AG09309 (cell line): Measurements from ENCODE around the gene ATP2B2.

Experiments
- DNase-seq: peaks from one replicate; pipeline ENCODE4 v3.0.0-alpha.2; 2010; ENCODE audit warnings: low read depth
- H3K4me3 ChIP-seq: 2 replicates; pipeline ENCODE4 v1.5.1; 2011; ENCODE audit warnings: mild to moderate bottlenecking, low read depth, low read length, moderate library complexity; ENCODE audit not compliant: control insufficient read depth
- TF ChIP-seq, protein P1 (sequence below): IDR thresholded peaks from 2 replicates; pipeline ENCODE4 v1.5.1; 2011; ENCODE audit warnings: mild to moderate bottlenecking, low read depth, low read length, inconsistent platforms; ENCODE audit not compliant: insufficient read depth, control insufficient read depth; ENCODE audit errors: missing control alignments

Gene ATP2B2

DNA sequence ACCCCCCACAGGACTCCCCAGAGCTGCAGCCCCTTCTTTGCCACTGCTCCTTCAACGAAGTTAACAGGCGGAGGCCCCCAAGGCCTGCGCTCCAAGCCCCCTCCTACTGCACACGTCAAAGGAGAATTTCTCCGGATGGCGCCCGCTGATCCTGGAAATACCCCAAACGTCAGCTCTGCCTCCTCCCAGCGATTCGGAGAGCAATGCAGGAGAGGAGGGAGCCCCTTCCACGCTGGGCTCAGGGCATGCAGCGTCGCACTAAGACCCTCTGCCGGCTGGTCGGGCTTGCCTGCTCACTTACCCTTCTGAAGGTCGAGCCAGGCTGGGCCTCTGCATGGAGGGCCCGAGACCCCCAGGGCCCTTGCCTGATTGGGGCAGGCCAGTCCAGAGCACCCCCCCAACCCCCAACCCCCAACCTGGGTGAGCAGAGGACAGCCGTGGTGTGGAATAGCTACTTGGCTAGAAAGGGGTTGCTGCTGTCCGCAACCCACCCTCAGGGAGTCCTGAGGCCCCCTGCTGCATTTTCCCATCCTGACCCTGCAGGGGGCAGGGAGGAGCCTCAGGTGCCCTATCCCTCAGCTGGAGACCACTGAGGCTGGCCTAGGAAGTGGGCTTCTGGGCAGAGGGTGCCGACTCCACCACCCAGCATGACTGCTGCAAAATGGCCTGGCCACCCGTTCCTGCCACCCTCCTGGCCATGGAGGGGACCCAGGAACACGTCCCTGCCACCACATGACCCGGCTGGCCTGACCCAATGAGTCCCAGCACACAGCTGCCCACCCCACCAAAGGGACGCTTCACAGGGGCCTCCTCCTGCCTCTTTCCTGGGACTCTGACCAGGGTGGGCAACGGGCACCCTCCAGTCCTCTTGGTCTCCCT, 976 bp downstream of the ATP2B2 start:
- no peak overlapping the region for H3K4me3 ChIP-seq
- DNase-seq: no peak
- TF ChIP-seq, protein P1, sequence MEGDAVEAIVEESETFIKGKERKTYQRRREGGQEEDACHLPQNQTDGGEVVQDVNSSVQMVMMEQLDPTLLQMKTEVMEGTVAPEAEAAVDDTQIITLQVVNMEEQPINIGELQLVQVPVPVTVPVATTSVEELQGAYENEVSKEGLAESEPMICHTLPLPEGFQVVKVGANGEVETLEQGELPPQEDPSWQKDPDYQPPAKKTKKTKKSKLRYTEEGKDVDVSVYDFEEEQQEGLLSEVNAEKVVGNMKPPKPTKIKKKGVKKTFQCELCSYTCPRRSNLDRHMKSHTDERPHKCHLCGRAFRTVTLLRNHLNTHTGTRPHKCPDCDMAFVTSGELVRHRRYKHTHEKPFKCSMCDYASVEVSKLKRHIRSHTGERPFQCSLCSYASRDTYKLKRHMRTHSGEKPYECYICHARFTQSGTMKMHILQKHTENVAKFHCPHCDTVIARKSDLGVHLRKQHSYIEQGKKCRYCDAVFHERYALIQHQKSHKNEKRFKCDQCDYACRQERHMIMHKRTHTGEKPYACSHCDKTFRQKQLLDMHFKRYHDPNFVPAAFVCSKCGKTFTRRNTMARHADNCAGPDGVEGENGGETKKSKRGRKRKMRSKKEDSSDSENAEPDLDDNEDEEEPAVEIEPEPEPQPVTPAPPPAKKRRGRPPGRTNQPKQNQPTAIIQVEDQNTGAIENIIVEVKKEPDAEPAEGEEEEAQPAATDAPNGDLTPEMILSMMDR: no peak

DNA sequence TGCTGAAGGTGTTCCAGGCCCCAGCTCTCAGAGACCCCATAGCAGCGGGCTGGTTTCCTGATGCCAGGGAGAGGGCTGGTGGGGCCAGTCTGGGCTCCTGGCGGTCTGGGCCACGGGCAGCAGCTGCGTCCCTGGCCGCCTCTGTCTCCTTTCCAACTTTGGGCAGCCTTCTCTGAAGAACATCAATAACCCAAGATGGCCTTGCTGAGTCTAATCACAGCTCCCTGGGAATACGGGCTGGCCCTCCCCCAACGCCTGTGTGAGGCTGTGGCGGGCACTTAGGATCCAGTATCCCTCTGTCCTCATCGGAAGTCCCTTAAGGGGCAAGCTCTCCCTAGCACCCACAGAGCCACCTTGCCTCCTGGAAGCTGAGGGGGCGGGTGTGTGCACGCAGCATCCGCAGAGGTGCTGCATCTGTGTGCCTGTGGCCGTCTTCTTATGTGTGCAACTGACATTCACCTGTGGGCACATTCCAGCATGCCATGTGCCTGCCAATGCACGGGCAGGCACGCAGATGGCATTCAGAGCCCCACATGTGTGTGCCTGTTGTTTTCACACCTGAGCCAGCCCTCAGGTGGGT, 2.1 kb downstream of the ATP2B2 start:
- no peak for DNase-seq
- no peak overlapping the region for H3K4me3 ChIP-seq
- TF ChIP-seq, protein P1: no peak

DNA sequence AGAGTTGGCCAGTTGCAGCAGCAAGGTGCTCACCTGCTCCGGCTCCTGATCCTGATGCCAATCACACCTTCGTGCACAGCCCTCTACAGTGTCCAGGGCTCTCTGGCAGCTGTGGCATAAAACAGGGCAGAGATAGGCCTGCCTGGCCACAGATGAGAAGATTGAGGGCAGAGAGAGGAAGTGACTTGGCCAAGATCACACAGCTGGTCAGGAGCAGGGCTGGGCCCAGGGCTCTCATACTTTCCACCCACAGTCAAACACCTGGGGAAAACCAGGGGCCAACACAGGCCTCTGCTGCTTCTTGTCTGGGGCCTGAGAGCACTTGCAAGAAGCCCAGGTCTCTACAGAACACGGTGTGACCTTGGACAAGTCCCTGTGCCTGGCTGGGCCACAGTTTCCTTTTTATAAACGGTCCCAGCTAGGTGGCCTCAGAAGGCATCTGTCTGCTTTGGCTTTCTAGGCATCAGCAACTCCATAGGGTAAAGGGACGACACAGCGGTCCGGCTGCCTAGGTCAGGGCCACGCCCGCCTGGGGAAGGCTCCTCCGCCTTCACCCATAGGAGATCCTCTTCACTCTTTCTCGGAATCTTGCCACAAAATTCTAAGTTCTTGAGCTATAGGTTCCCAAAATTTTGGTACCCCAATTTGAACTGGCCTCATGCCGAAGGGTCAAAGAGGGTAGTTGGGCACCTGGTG, 3.1 kb downstream of the ATP2B2 start:
- DNase-seq: no peak
- TF ChIP-seq, protein P1: no peak
- H3K4me3 ChIP-seq: no peak overlapping the region

DNA sequence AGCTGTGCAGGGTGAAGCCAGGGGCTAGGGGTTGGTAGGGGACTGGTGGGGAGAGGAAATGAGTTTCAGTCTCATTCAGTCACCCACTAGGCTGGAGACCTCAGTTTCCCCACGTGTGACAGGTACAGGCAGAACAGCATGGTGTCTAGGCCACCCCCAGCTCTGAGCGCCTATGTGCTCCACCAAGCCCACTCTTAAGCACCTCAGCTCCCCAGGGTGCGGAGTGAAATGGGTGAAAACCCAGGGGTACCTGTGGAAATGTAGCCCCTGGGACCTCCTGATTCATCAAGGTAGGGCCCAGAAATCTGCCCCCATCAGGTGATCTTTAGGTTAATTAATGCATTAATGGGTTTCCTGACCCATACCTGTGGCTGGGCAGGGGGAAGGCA, 3.7 kb downstream of the ATP2B2 start:
- TF ChIP-seq, protein P1: no peak
- no peak overlapping the region for H3K4me3 ChIP-seq
- DNase-seq: no peak

DNA sequence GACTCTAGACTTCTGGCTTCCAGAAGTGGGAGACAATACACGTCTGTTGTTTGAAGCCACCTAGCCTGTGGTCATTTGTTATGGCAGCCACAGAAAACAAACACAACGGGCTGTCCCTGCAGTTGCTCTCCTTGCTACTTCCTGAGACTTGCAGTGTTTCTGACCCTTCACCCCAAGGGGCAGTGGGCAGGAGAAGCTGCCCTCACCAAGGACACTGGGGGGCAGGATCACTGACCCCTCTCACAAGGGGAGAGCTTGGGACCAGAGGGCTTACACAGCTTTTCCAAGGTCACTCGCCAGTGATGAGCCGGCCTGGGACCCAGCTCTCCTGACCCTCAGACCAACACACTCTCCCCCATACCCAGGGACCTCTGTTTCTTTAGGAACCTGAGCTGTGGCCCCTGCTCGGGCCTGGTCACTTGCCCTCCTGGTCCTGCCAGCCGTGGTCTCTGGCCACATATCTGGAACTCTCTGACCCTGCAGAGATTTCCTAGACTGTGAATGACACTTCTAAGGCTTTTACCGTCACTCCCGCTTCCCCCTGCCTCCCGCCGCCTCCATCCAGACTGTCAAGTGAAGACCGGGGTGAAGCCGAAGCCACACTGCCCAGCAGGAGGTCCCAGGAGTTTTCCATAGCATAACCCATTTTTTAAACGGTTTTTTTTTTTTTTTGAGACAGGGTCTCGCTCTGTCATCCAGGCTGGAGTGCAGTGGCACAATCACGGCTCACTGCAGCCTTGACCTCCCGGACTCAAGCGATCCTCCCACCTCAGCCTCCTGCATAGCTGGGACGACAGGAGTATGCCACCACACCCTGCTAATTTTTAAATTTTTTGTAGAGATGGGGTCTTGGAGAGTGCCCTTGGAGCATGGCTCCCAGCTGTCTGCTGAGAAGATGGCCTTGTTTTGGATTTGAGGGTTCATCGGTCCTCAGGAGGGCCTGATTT, 4.4 kb downstream of the ATP2B2 start:
- no peak for DNase-seq
- TF ChIP-seq, protein P1: no peak

DNA sequence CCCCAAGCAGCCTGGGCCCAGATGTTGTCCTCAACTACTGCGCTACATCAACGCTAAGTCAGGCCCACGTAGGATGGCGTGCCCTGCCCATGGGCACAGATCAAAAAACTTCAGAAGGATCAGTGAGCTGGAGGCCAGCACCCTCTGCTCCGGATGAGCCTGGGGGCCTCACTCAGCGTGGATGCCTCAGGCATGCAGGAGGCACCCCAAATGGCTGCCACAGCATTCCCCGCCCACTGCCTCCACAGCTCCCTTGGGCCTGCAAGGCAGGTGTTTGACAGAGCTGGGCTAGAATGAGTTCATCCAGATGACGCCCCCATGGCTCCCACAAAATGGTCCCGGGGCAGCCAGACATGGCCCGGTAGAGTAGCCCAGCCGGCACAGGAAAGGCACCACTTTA, 7.1 kb downstream of the ATP2B2 start:
- H3K4me3 ChIP-seq: no peak overlapping the region
- TF ChIP-seq, protein P1: no peak
- no peak for DNase-seq

More for the DNA sequence above, 4.4 kb downstream of the ATP2B2 start:
- no peak overlapping the region for H3K4me3 ChIP-seq
